ENCODE results near the gene DYNC1H1. TPM values are rescaled to one million over a fixed set of nuclear protein-coding genes. Genes with fewer than 3 reads are reported as not detected.

Gene DYNC1H1
- total RNA-seq, 4 donors from 2014 or later, result 546 to 624 (median 593) TPM

GRCh38 chr14:102097441-102098135 lies 133.2 kb downstream of the DYNC1H1 start:
- no peak overlapping the region for H3K4me3 ChIP-seq (ENCODE audit: low read depth, poor library complexity, severe bottlenecking)
- intact Hi-C loops (cut with DNase I; ENCODE audit: low total_unique reads), result loop anchor here (10.0 kb wide), 2 partner anchors 53 to 133 kb away; partner anchors contain the start of gene DYNC1H1
- TF ChIP-seq, protein P1, sequence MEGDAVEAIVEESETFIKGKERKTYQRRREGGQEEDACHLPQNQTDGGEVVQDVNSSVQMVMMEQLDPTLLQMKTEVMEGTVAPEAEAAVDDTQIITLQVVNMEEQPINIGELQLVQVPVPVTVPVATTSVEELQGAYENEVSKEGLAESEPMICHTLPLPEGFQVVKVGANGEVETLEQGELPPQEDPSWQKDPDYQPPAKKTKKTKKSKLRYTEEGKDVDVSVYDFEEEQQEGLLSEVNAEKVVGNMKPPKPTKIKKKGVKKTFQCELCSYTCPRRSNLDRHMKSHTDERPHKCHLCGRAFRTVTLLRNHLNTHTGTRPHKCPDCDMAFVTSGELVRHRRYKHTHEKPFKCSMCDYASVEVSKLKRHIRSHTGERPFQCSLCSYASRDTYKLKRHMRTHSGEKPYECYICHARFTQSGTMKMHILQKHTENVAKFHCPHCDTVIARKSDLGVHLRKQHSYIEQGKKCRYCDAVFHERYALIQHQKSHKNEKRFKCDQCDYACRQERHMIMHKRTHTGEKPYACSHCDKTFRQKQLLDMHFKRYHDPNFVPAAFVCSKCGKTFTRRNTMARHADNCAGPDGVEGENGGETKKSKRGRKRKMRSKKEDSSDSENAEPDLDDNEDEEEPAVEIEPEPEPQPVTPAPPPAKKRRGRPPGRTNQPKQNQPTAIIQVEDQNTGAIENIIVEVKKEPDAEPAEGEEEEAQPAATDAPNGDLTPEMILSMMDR (IDR thresholded peaks at IDR 0.05), result no peak
- no peak for TF ChIP-seq POLR2A (IDR thresholded peaks at IDR 0.05)
- WGBS, 2 donors, result 57 to 75% methylated on average over 7 of the region's 7 CpGs
- no peak for DNase-seq (ENCODE audit: low spot score in 2 of 2)

GRCh38 chr14:102103062-102103695 lies 138.8 kb downstream of the DYNC1H1 start:
- H3K4me3 ChIP-seq (ENCODE audit: low read depth, poor library complexity, severe bottlenecking), result no peak overlapping the region
- intact Hi-C loops (cut with DNase I; ENCODE audit: low total_unique reads), result no loop called here
- peak in 1 of 2 donors; percentile 62 for DNase-seq (ENCODE audit: low spot score in 2 of 2)
- no peak for TF ChIP-seq POLR2A (IDR thresholded peaks at IDR 0.05)
- TF ChIP-seq, protein P1 (IDR thresholded peaks at IDR 0.05), result no peak
- 91% methylated on average over 10 of the region's 10 CpGs for WGBS, 2 donors

DNA sequence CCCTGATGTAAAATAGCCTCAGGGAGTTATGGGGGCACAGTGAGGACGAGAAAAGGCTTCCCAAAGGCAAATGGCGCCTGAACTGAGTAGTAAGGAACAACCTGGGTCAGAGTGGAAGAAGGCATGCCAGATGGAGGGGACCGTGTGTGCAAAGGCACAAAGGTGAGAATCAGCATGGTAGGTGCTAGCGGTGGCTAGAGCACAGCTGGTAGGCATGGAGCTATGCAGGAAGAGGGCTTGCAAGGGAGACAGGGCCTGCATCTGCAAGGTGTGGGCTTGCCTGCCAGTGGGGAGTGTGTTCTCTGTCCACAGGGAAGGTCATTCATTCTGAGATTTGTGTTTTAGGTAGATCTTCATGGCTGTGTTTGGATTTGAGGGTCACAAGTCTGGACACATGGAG lies 141.0 kb downstream of the DYNC1H1 start:
- no peak overlapping the region for H3K4me3 ChIP-seq (ENCODE audit: low read depth, poor library complexity, severe bottlenecking)
- DNase-seq (ENCODE audit: low spot score in 2 of 2), result peak in 1 of 2 donors; percentile 39
- TF ChIP-seq POLR2A (IDR thresholded peaks at IDR 0.05), result no peak
- intact Hi-C loops (cut with DNase I; ENCODE audit: low total_unique reads), result no loop called here
- WGBS, 2 donors, result 88 to 93% methylated on average over 4 of the region's 4 CpGs

Other genes starting within 250 kb of the DYNC1H1 start
- gene PPP2R5C, start 202.9 kb upstream of the DYNC1H1 start, total RNA-seq, result 10 to 100 TPM; 74.6 to 89.9 (median 80.3) TPM
- 100 to 1,000 TPM; 196 to 301 (median 255) TPM for gene HSP90AA1, start 122.5 kb downstream of the DYNC1H1 start, total RNA-seq
- 10 to 100 TPM; 33.7 to 50.8 (median 41.3) TPM for gene WDR20, start 175.3 kb downstream of the DYNC1H1 start, total RNA-seq

Data from lower leg skin (tissue), 4 donors.